Measurements from ENCODE around the gene WDFY4. TPM values are rescaled to one million over a fixed set of nuclear protein-coding genes. Genes with fewer than 3 reads are reported as not detected.

The WDFY4 gene
- total and polyA plus RNA-seq, 2 of the 13 experiments (the other 11 are each of a cell fraction or from before 2014, with no cell fraction given) = not detected

- ATAC-seq = no peak
- no peak overlapping the region for H3K4me3 ChIP-seq (replicated peaks in 1 of 3; ENCODE audit: insufficient read depth in 1 of 3, low read depth in 2 of 3, low read length in 3 of 3)
- FAIRE-seq = no peak
- no peak overlapping the region for H3K9ac ChIP-seq (ENCODE audit: insufficient read depth, low read depth, low read length)
- H2AFZ ChIP-seq (ENCODE audit: low read length) = no peak overlapping the region
- ChIA-PET CTCF (ENCODE audit: low intra/inter-chr PET ratio, low total read pairs) (no interaction called here), POLR2A (no interaction called here)
- intact Hi-C loops (cut with micrococcal nuclease; ENCODE audit: unreplicated experiment) (no loop called here), in situ Hi-C loops (cut with HindIII; ENCODE audit: extremely low pct_ligation_motif_present, low pct_unique_long_range_greater_than_20kb) (no loop called here)
- H3K36me3 ChIP-seq (replicated peaks in 1 of 2; ENCODE audit: control insufficient read depth in 1 of 2, insufficient read depth in 2 of 2, low read length in 2 of 2) = no peaks in the 10 kb centered on the region
- H4K20me1 ChIP-seq (ENCODE audit: insufficient read depth, low read length) = no peaks in the 10 kb centered on the region
- H3K27me3 ChIP-seq (ENCODE audit: control insufficient read depth in 1 of 2, insufficient read depth in 2 of 2, low read length in 2 of 2) = peaks cover 0 to 4% of the 10 kb centered on the region in 2 experiments; a peak in 1 of 5 replicates
- H3K9me3 ChIP-seq (ENCODE audit: low read length) = no peaks in the 10 kb centered on the region
- no peak for TF ChIP-seq ZNF343 (CRISPR knock-in tag; IDR thresholded peaks at IDR 0.05)
- no peak for TF ChIP-seq POLR2AphosphoS5 (IDR thresholded peaks at IDR 0.05; ENCODE audit: low read depth, low read length)
- TF ChIP-seq ZNF451 (CRISPR knock-in tag; IDR thresholded peaks at IDR 0.05) = no peak
- TF ChIP-seq PAXIP1 (CRISPR knock-in tag; conservative IDR thresholded peaks at IDR 0.05) = no peak
- TF ChIP-seq EHMT2 (IDR thresholded peaks at IDR 0.05; ENCODE audit: borderline replicate concordance, low read depth, low read length) = no peak
- TF ChIP-seq ZNF761 (CRISPR knock-in tag; conservative IDR thresholded peaks at IDR 0.05) = no peak
- TF ChIP-seq ZNF746 (CRISPR knock-in tag; IDR thresholded peaks at IDR 0.05) = no peak
- TF ChIP-seq ARID4A (CRISPR knock-in tag; IDR thresholded peaks at IDR 0.05; ENCODE audit: borderline replicate concordance) = no peak
- no peak for DNase-seq (ENCODE audit: low spot score)
- no peaks in the 10 kb centered on the region for H3K4me1 ChIP-seq (ENCODE audit: insufficient read depth, low read length)
- H3K79me2 ChIP-seq (ENCODE audit: insufficient read depth, low read length) = no peaks in the 10 kb centered on the region
- WGBS (ENCODE audit: low lambda C conversion rate) = under 1% methylated on average over 7 of the region's 7 CpGs
- BruUV-seq (replicated peaks) = no TSS peak
- no peak overlapping the region for H3K27ac ChIP-seq (ENCODE audit: extremely low read length, insufficient read depth, low read length)
- H3K4me2 ChIP-seq (ENCODE audit: low read depth, low read length) = no peak overlapping the region
These were observed 9.8 kb downstream of the WDFY4 start for GRCh38 chr10:48694371-48695030.

Data from HepG2 (cell line).